Measurements from ENCODE around the gene TFPT.

DNA sequence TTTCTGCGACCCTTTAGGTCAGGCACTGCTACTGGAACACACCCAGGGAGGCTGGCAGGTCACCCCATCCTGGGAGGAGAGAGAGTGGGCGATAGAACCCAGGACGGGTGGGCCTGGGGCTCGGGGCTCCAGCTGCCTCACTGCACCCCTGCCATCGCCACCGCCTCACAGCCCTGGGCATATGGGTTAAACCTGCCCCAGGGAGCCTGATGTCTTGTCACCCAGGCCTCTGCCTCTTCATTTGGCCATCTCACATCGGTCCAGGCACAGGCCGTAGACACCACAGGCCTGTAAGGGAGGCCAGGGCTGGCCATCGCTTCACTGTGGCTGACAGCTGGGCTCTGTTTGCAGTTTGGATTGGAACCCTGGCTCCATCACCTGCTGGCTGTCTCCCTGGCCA, 10.3 kb upstream of the TFPT start:
- TF ChIP-seq, protein P1, sequence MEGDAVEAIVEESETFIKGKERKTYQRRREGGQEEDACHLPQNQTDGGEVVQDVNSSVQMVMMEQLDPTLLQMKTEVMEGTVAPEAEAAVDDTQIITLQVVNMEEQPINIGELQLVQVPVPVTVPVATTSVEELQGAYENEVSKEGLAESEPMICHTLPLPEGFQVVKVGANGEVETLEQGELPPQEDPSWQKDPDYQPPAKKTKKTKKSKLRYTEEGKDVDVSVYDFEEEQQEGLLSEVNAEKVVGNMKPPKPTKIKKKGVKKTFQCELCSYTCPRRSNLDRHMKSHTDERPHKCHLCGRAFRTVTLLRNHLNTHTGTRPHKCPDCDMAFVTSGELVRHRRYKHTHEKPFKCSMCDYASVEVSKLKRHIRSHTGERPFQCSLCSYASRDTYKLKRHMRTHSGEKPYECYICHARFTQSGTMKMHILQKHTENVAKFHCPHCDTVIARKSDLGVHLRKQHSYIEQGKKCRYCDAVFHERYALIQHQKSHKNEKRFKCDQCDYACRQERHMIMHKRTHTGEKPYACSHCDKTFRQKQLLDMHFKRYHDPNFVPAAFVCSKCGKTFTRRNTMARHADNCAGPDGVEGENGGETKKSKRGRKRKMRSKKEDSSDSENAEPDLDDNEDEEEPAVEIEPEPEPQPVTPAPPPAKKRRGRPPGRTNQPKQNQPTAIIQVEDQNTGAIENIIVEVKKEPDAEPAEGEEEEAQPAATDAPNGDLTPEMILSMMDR (IDR thresholded peaks at IDR 0.05; ENCODE audit: insufficient read depth, low read depth, low read length): no peak
- no peak for TF ChIP-seq EZH2 (IDR thresholded peaks at IDR 0.05; ENCODE audit: insufficient read depth, low read length)
